WERI-Rb-1 (cell line): ENCODE results near the gene DHRS1.
"Not testable (repeated sequence)": the region's sequence is repeated elsewhere in the genome, so short reads cannot be mapped to it uniquely, and the experiment has no call there.

ENCODE experiments used
- DNase-seq: peaks from one replicate; pipeline ENCODE4 v3.0.0-alpha.2; 2020
- H3K27ac ChIP-seq: fragments of 250-450 bp; sonication (Bioruptor Pico); 2 replicates; pipeline ENCODE4 v1.5.1; 2020; ENCODE audit warnings: mild to moderate bottlenecking, moderate library complexity
- H3K27me3 ChIP-seq: fragments of 250-450 bp; sonication (Bioruptor Pico); 2 replicates; pipeline ENCODE4 v1.5.1; 2021; ENCODE audit warnings: mild to moderate bottlenecking, low read depth, moderate library complexity; ENCODE audit not compliant: insufficient read depth, severe bottlenecking
- H3K36me3 ChIP-seq: fragments of 250-450 bp; sonication (Bioruptor Pico); 2 replicates; pipeline ENCODE4 v1.5.1; 2020; ENCODE audit warnings: mild to moderate bottlenecking, moderate library complexity
- H3K4me3 ChIP-seq: 2 replicates; pipeline ENCODE4 v1.5.1; 2011; ENCODE audit warnings: low read depth, mild to moderate bottlenecking, control low read depth, low read length
- H3K9me3 ChIP-seq: fragments of 250-450 bp; sonication (Bioruptor Pico); 2 replicates; pipeline ENCODE4 v1.5.1; 2021; ENCODE audit warnings: mild to moderate bottlenecking, moderate library complexity; ENCODE audit not compliant: severe bottlenecking
- TF ChIP-seq, protein P1 (sequence below): IDR thresholded peaks from 2 replicates; pipeline ENCODE4 v1.5.1; 2011; ENCODE audit warnings: low read depth, mild to moderate bottlenecking, control low read depth, inconsistent platforms, low read length

The DHRS1 gene

GRCh38 chr14:24329736-24330135 lies 30.2 kb upstream of the DHRS1 start:
- TF ChIP-seq, protein P1, sequence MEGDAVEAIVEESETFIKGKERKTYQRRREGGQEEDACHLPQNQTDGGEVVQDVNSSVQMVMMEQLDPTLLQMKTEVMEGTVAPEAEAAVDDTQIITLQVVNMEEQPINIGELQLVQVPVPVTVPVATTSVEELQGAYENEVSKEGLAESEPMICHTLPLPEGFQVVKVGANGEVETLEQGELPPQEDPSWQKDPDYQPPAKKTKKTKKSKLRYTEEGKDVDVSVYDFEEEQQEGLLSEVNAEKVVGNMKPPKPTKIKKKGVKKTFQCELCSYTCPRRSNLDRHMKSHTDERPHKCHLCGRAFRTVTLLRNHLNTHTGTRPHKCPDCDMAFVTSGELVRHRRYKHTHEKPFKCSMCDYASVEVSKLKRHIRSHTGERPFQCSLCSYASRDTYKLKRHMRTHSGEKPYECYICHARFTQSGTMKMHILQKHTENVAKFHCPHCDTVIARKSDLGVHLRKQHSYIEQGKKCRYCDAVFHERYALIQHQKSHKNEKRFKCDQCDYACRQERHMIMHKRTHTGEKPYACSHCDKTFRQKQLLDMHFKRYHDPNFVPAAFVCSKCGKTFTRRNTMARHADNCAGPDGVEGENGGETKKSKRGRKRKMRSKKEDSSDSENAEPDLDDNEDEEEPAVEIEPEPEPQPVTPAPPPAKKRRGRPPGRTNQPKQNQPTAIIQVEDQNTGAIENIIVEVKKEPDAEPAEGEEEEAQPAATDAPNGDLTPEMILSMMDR, result no peak
- Histone ChIP-seq H3K27me3 (peaks cover 2% of the 10 kb centered on the region), H3K36me3 (no peaks in the 10 kb centered on the region), H3K27ac (no peak overlapping the region), H3K9me3 (no peaks in the 10 kb centered on the region), H3K4me3 (no peak overlapping the region)
- no peak for DNase-seq

GRCh38 chr14:24329073-24329663 lies 29.6 kb upstream of the DHRS1 start:
- peaks cover 2% of the 10 kb centered on the region for H3K27me3 ChIP-seq
- TF ChIP-seq, protein P1, result no peak
- no peaks in the 10 kb centered on the region for H3K36me3 ChIP-seq
- H3K9me3 ChIP-seq, result no peaks in the 10 kb centered on the region
- no peak for DNase-seq
- H3K27ac ChIP-seq, result no peak overlapping the region
- H3K4me3 ChIP-seq, result no peak overlapping the region

- TF ChIP-seq, protein P1, result peak; percentile 41
- H3K36me3 ChIP-seq, H3K27ac ChIP-seq, H3K9me3 ChIP-seq, H3K27me3 ChIP-seq, H3K4me3 ChIP-seq: not testable (repeated sequence)
- peak; percentile 69 for DNase-seq
Observed at GRCh38 chr14:24327914-24328313, 28.3 kb upstream of the DHRS1 start.

GRCh38 chr14:24327303-24327702 lies 27.7 kb upstream of the DHRS1 start:
- DNase-seq, result no peak
- H3K27ac ChIP-seq, result no peak overlapping the region
- no peaks in the 10 kb centered on the region for H3K9me3 ChIP-seq
- no peaks in the 10 kb centered on the region for H3K27me3 ChIP-seq
- H3K36me3 ChIP-seq, result no peaks in the 10 kb centered on the region
- no peak overlapping the region for H3K4me3 ChIP-seq
- TF ChIP-seq, protein P1, result no peak

DNA sequence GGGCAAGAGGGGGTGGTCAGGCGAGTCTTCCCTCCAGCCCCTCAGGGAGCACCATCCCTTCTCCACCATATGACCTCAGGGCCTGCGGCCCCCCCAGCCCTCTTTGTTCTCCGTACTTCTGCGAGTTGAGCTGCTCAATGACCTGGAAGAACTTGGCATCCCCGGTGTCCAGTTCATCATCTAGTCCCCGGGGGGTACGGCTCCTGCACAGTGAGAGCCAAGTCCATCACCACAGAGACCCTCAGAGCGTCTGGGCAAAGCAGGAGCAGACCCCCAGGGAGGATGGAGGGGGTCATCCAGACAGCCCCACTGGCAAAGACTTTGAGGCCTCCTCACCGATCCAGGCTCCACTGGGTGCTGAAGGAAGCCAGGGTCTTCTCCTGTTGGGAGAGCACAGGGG lies 26.4 kb upstream of the DHRS1 start:
- Histone ChIP-seq H3K4me3 (no peak overlapping the region), H3K27me3 (no peaks in the 10 kb centered on the region), H3K36me3 (no peaks in the 10 kb centered on the region), H3K9me3 (no peaks in the 10 kb centered on the region), H3K27ac (no peak overlapping the region)
- DNase-seq, result no peak
- TF ChIP-seq, protein P1, result no peak

DNA sequence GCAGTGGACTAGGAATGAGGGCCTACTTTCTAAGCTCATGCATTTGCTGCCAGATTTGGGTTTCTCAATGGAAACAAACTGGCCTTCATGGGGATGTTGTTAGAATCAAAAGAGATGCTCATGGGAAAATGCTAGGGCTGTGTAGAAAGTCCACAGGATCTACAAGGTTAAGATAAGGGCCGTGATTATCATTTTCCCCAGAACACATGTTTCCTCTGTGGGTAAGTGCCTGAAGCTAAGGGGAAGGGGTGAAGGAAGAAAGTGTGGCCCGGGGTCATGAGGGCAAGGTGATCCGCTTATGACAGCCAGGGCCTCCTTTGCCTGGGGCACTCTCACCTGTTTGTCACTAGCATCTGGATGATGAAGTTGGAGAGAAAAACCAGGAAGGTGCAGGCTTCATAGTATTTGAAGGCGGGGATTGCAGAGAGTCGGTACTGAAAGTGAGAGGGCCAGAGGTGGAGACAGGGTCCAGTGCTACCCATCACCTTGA lies 25.5 kb upstream of the DHRS1 start:
- H3K27ac ChIP-seq, result peak overlapping the region; percentile 20; the same call in 1 of the 2 replicates
- TF ChIP-seq, protein P1, result no peak
- H3K27me3 ChIP-seq, result no peaks in the 10 kb centered on the region
- no peak for DNase-seq
- no peaks in the 10 kb centered on the region for H3K9me3 ChIP-seq
- H3K4me3 ChIP-seq, result no peak overlapping the region
- H3K36me3 ChIP-seq, result no peaks in the 10 kb centered on the region
